ENCODE data around the gene PDZRN3.

The PDZRN3 gene

DNA sequence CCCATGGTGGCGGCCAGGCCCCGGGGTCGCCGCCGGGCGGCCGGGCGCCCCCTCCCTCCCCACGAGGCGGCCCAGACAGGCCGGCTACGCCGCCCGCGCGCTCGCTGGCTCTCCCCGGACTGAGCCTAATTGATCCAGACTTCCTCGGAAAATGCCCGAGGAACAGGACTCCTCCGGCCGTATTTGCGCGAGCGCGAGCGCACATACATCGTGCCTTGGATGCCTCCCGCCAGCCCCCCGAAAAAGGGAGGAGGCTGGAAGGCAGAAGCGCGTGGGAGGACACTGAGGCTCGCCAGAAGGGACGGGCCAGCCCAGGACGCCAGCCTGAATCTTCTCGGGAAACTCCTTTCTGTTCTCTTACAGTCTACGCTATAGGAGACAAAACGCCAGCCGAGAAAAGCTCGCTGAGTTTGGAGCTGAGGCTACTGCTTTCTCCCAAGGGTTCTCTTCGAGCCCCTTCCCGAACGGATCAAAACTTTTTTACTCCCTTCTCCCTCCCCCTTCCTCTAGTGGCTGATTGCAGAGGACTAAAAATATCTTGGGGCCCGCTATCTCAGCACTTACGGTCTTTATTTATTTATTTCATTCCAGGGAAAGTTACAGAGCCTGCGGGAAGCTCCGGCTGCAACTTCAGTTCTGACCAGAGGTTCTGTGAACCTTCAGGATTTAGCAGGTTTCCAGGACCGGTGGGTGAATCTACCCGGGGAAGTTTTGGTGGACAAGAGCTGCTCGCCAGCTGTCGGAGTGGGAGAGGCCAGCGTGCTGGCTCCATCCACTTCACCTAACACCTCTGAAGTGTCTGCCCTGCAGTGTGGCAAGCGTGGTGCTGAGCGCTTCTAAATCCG lies at the start of gene PDZRN3:
Gene PDZRN3 (minus strand): TSS at position 121 of the 845 bp plus-strand sequence.
- Histone ChIP-seq H3K79me2 (ENCODE audit: control insufficient read depth, insufficient read depth, low read length, unreplicated experiment) (peaks cover 25% of the 10 kb centered on the region), H3K27me3 (ENCODE audit: insufficient read depth, low read length) (no peaks in the 10 kb centered on the region), H2AFZ (ENCODE audit: low read length, unreplicated experiment) (peak within 1 kb of the TSS; percentile 52), H3K4me3 (ENCODE audit: low read depth, low read length) (peak within 1 kb of the TSS; percentile 75), H3K36me3 (ENCODE audit: insufficient read depth, low read length) (no peaks in the 10 kb centered on the region), H3K27ac (ENCODE audit: low read depth, low read length) (no peak within 1 kb of the TSS), H3K4me1 (ENCODE audit: control insufficient read depth, insufficient read depth, low read length, unreplicated experiment) (peaks cover 15% of the 10 kb centered on the region)

DNA sequence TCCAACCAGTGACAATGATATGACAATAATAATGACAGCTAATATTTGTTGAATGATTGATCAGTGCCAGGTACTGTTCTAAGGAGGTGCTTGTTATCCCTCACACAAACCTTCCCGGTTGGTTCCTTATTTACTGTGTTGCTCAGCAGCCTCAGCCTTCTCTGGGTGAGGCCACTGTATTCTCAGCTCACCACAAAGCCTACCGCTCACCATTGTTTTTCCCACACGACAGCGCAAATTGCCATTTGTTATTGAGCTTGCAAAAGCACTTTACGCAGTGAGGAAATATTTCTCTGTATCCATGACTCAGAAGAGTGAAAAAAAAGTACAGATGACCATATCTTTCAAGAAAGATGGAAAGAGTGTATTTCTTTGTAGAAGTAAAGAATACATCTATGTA lies 49.5 kb upstream of the PDZRN3 start:
- H3K79me2 ChIP-seq (ENCODE audit: control insufficient read depth, insufficient read depth, low read length, unreplicated experiment): no peaks in the 10 kb centered on the region
- H3K27me3 ChIP-seq (ENCODE audit: insufficient read depth, low read length): no peaks in the 10 kb centered on the region
- no peak overlapping the region for H3K27ac ChIP-seq (ENCODE audit: low read depth, low read length)
- H3K36me3 ChIP-seq (ENCODE audit: insufficient read depth, low read length): no peaks in the 10 kb centered on the region
- no peak overlapping the region for H3K4me3 ChIP-seq (ENCODE audit: low read depth, low read length)
- no peaks in the 10 kb centered on the region for H3K4me1 ChIP-seq (ENCODE audit: control insufficient read depth, insufficient read depth, low read length, unreplicated experiment)
- no peak overlapping the region for H2AFZ ChIP-seq (ENCODE audit: low read length, unreplicated experiment)

- Histone ChIP-seq H3K79me2 (ENCODE audit: control insufficient read depth, insufficient read depth, low read length, unreplicated experiment) (no peaks in the 10 kb centered on the region), H3K4me1 (ENCODE audit: control insufficient read depth, insufficient read depth, low read length, unreplicated experiment) (peaks cover 5% of the 10 kb centered on the region), H3K27ac (ENCODE audit: low read depth, low read length) (no peak overlapping the region), H3K36me3 (ENCODE audit: insufficient read depth, low read length) (no peaks in the 10 kb centered on the region), H3K27me3 (ENCODE audit: insufficient read depth, low read length) (no peaks in the 10 kb centered on the region), H3K4me3 (ENCODE audit: low read depth, low read length) (no peak overlapping the region), H2AFZ (ENCODE audit: low read length, unreplicated experiment) (no peak overlapping the region)
These were observed 44.5 kb upstream of the PDZRN3 start for GRCh38 chr3:73669260-73669659.

- no peaks in the 10 kb centered on the region for H3K36me3 ChIP-seq (ENCODE audit: insufficient read depth, low read length)
- no peak overlapping the region for H3K4me3 ChIP-seq (ENCODE audit: low read depth, low read length)
- no peak overlapping the region for H2AFZ ChIP-seq (ENCODE audit: low read length, unreplicated experiment)
- no peaks in the 10 kb centered on the region for H3K27me3 ChIP-seq (ENCODE audit: insufficient read depth, low read length)
- H3K27ac ChIP-seq (ENCODE audit: low read depth, low read length): no peak overlapping the region
- H3K4me1 ChIP-seq (ENCODE audit: control insufficient read depth, insufficient read depth, low read length, unreplicated experiment): peaks cover 5% of the 10 kb centered on the region
- H3K79me2 ChIP-seq (ENCODE audit: control insufficient read depth, insufficient read depth, low read length, unreplicated experiment): no peaks in the 10 kb centered on the region
These were observed 43.6 kb upstream of the PDZRN3 start for GRCh38 chr3:73668391-73668790.

DNA sequence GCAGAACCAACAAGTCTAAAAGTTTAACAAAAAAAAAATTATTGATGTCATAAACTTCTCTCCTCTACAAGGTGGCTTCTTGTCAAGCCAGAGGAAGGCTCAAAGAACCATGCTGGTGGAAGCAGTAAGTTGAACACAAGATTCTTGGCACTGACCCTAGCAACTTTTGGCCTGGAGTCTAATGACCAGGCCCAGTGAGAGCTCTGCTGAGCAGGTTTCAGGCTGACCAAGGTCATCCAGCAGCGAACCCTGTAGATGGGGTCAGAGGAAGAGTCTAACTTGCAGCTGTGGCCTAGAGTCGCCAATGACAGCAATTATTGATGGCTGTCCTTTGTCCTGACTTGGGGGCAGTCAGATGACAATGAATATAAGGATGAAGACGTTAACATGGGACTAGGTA lies 43.1 kb upstream of the PDZRN3 start:
- no peak overlapping the region for H3K27ac ChIP-seq (ENCODE audit: low read depth, low read length)
- H3K27me3 ChIP-seq (ENCODE audit: insufficient read depth, low read length): no peaks in the 10 kb centered on the region
- H2AFZ ChIP-seq (ENCODE audit: low read length, unreplicated experiment): no peak overlapping the region
- peaks cover 5% of the 10 kb centered on the region for H3K4me1 ChIP-seq (ENCODE audit: control insufficient read depth, insufficient read depth, low read length, unreplicated experiment)
- H3K79me2 ChIP-seq (ENCODE audit: control insufficient read depth, insufficient read depth, low read length, unreplicated experiment): no peaks in the 10 kb centered on the region
- no peaks in the 10 kb centered on the region for H3K36me3 ChIP-seq (ENCODE audit: insufficient read depth, low read length)
- H3K4me3 ChIP-seq (ENCODE audit: low read depth, low read length): no peak overlapping the region

GRCh38 chr3:73665286-73665685 lies 40.5 kb upstream of the PDZRN3 start:
- Histone ChIP-seq H3K4me1 (ENCODE audit: control insufficient read depth, insufficient read depth, low read length, unreplicated experiment) (peaks cover 5% of the 10 kb centered on the region), H3K36me3 (ENCODE audit: insufficient read depth, low read length) (no peaks in the 10 kb centered on the region), H2AFZ (ENCODE audit: low read length, unreplicated experiment) (no peak overlapping the region), H3K79me2 (ENCODE audit: control insufficient read depth, insufficient read depth, low read length, unreplicated experiment) (no peaks in the 10 kb centered on the region), H3K27ac (ENCODE audit: low read depth, low read length) (no peak overlapping the region), H3K4me3 (ENCODE audit: low read depth, low read length) (no peak overlapping the region), H3K27me3 (ENCODE audit: insufficient read depth, low read length) (no peaks in the 10 kb centered on the region)

- H3K27me3 ChIP-seq (ENCODE audit: insufficient read depth, low read length): no peaks in the 10 kb centered on the region
- no peaks in the 10 kb centered on the region for H3K36me3 ChIP-seq (ENCODE audit: insufficient read depth, low read length)
- H3K4me3 ChIP-seq (ENCODE audit: low read depth, low read length): no peak overlapping the region
- no peak overlapping the region for H2AFZ ChIP-seq (ENCODE audit: low read length, unreplicated experiment)
- H3K79me2 ChIP-seq (ENCODE audit: control insufficient read depth, insufficient read depth, low read length, unreplicated experiment): no peaks in the 10 kb centered on the region
- no peak overlapping the region for H3K27ac ChIP-seq (ENCODE audit: low read depth, low read length)
- peaks cover 5% of the 10 kb centered on the region for H3K4me1 ChIP-seq (ENCODE audit: control insufficient read depth, insufficient read depth, low read length, unreplicated experiment)
These were observed 39.6 kb upstream of the PDZRN3 start for GRCh38 chr3:73664389-73664788.

GRCh38 chr3:73663495-73663894 lies 38.8 kb upstream of the PDZRN3 start:
- Histone ChIP-seq H3K4me3 (ENCODE audit: low read depth, low read length) (no peak overlapping the region), H3K79me2 (ENCODE audit: control insufficient read depth, insufficient read depth, low read length, unreplicated experiment) (no peaks in the 10 kb centered on the region), H3K4me1 (ENCODE audit: control insufficient read depth, insufficient read depth, low read length, unreplicated experiment) (no peaks in the 10 kb centered on the region), H3K36me3 (ENCODE audit: insufficient read depth, low read length) (no peaks in the 10 kb centered on the region), H2AFZ (ENCODE audit: low read length, unreplicated experiment) (no peak overlapping the region), H3K27ac (ENCODE audit: low read depth, low read length) (no peak overlapping the region), H3K27me3 (ENCODE audit: insufficient read depth, low read length) (no peaks in the 10 kb centered on the region)

DNA sequence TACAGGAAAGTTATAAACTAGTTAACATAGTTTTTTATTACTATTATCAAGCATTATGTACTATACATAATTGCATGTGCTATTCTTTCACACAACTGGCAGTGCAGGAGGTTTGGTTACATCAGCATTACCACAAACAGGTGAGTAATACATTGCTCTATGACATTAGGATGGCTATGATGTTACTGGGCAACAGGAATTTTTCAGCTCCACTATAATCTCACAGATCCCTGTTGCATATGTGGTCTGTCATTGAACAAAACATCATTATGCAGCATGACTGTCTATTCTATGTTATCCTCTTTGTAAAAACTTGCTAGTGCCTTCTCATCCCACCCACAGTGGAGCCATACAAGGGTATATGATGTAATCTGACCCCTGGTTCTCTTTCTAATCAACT lies 36.5 kb upstream of the PDZRN3 start:
- no peaks in the 10 kb centered on the region for H3K27me3 ChIP-seq (ENCODE audit: insufficient read depth, low read length)
- H2AFZ ChIP-seq (ENCODE audit: low read length, unreplicated experiment): no peak overlapping the region

DNA sequence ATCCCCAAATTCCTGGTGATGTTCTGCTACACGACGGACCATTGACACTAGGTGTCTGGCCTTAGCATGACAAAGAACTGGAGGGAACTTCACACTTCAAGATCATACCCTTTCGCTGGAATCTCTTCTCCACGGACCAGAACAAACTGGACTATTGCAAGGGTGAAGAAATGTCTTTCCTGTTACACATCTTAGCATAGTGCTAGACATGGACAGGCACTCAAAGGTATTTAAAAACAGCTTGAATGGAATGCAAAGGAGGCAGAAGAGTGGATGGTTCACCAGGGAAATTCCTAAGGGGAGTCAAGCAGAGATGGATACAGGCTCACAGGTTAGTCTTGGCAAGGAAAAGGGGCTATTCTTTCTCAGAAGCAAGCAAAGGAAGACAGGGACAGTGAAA lies 33.5 kb upstream of the PDZRN3 start:
- Histone ChIP-seq H3K27me3 (ENCODE audit: insufficient read depth, low read length) (no peaks in the 10 kb centered on the region), H3K4me1 (ENCODE audit: control insufficient read depth, insufficient read depth, low read length, unreplicated experiment) (no peaks in the 10 kb centered on the region), H3K27ac (ENCODE audit: low read depth, low read length) (no peak overlapping the region), H3K36me3 (ENCODE audit: insufficient read depth, low read length) (no peaks in the 10 kb centered on the region), H3K79me2 (ENCODE audit: control insufficient read depth, insufficient read depth, low read length, unreplicated experiment) (no peaks in the 10 kb centered on the region), H3K4me3 (ENCODE audit: low read depth, low read length) (no peak overlapping the region), H2AFZ (ENCODE audit: low read length, unreplicated experiment) (no peak overlapping the region)

More for the DNA sequence above, 36.5 kb upstream of the PDZRN3 start:
- Histone ChIP-seq H3K79me2 (ENCODE audit: control insufficient read depth, insufficient read depth, low read length, unreplicated experiment) (no peaks in the 10 kb centered on the region), H3K27ac (ENCODE audit: low read depth, low read length) (no peak overlapping the region), H3K36me3 (ENCODE audit: insufficient read depth, low read length) (no peaks in the 10 kb centered on the region), H3K4me1 (ENCODE audit: control insufficient read depth, insufficient read depth, low read length, unreplicated experiment) (no peaks in the 10 kb centered on the region), H3K4me3 (ENCODE audit: low read depth, low read length) (no peak overlapping the region)

DNA sequence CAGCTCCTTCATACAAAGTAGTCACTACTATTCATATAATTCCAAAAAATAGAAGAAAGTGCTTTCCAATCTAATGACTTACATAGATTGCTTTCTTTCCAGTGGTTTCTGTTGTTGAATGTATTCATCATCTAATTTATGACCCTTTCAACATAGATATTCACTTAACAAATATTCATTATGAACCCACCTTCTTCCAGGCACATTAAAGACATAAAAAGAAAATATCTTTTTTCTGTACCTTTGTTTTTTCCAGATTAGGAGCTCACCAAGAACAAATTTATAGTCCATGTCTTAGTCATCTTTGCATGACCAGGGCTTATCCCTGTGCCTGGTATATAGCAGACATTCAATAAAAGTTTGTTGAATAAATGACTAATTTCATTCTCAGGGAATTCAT lies 32.4 kb upstream of the PDZRN3 start:
- H3K4me3 ChIP-seq (ENCODE audit: low read depth, low read length): no peak overlapping the region
- no peak overlapping the region for H2AFZ ChIP-seq (ENCODE audit: low read length, unreplicated experiment)
- no peaks in the 10 kb centered on the region for H3K79me2 ChIP-seq (ENCODE audit: control insufficient read depth, insufficient read depth, low read length, unreplicated experiment)
- H3K4me1 ChIP-seq (ENCODE audit: control insufficient read depth, insufficient read depth, low read length, unreplicated experiment): no peaks in the 10 kb centered on the region
- no peak overlapping the region for H3K27ac ChIP-seq (ENCODE audit: low read depth, low read length)
- no peaks in the 10 kb centered on the region for H3K27me3 ChIP-seq (ENCODE audit: insufficient read depth, low read length)
- H3K36me3 ChIP-seq (ENCODE audit: insufficient read depth, low read length): no peaks in the 10 kb centered on the region
